ENCODE data around the gene LRRC7. TPM values are rescaled to one million over a fixed set of nuclear protein-coding genes. Genes with fewer than 3 reads are reported as not detected.

The LRRC7 gene
- total RNA-seq, 1 experiment from 2014 or later: 0.29 TPM

DNA sequence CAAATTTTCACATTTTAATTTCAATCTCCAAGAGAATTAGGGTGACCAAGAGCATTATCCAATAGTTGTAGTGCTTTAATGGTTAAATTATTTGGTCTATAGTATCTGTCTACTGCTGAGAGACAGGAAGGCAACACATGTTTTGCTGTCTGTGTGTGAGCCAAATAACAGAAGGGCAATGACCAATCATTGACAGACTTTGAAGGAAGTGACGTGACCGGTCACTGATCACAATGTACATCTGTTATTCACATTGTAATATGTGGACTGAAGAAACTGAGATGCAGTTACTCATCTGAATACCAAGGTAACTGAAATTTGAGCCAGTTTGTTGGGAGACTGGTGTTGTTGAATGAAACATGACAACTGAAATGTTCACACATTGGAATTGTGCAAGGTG lies 440.9 kb downstream of the LRRC7 start:
- Histone ChIP-seq H3K27me3 (replicated peaks) (no peaks in the 10 kb centered on the region), H3K36me3 (no peaks in the 10 kb centered on the region)
- DNase-seq (ENCODE audit: low read depth in 1 of 2, low spot score in 2 of 2): no peak

DNA sequence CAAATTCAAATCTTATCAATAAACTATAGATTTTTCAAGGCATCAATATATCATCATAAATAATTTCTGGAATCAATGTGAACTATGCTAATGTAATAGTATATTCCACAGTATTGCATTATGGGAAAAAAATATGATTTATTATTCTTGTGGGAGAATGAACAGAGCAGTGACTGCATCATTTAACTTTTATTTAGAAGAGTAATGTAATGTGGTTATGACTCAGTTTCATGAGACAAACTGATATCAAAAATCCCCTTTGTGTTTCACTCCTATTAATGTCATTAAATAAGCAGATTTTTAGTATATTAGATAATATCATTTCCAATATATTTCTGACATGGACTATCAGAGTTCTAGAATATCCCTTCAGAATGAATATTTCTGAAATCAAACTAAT lies 450.0 kb downstream of the LRRC7 start:
- no peaks in the 10 kb centered on the region for H3K9me3 ChIP-seq (replicated peaks)
- peaks cover 4% of the 10 kb centered on the region for H3K27me3 ChIP-seq (replicated peaks)
- no peaks in the 10 kb centered on the region for H3K4me1 ChIP-seq (replicated peaks)
- H3K4me3 ChIP-seq: no peak overlapping the region
- H3K27ac ChIP-seq: no peak overlapping the region
- no peaks in the 10 kb centered on the region for H3K36me3 ChIP-seq
- DNase-seq (ENCODE audit: low read depth in 1 of 2, low spot score in 2 of 2): no peak

More for the DNA sequence above, 440.9 kb downstream of the LRRC7 start:
- H3K4me3 ChIP-seq: no peak overlapping the region
- no peak overlapping the region for H3K27ac ChIP-seq
- H3K4me1 ChIP-seq (replicated peaks): no peaks in the 10 kb centered on the region
- H3K9me3 ChIP-seq (replicated peaks): no peaks in the 10 kb centered on the region

DNA sequence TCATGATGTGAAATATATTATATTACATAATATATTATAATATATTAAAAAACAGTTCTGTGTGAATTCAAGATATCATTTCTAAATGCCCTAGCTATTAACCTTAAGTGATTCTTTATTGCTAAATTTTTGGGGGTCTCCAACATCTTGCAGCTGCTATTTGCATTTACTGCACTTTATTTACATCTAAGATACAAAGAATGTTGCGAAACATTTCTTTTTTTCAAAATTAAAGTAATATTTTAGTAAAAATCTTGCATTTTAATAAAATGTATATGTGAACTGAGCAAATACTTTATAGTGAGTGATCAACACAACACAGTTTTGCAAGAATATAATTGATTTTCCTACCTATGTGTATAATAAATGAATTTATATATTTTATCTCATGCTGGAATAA lies 456.6 kb downstream of the LRRC7 start:
- H3K4me3 ChIP-seq: no peak overlapping the region
- DNase-seq (ENCODE audit: low read depth in 1 of 2, low spot score in 2 of 2): no peak

DNA sequence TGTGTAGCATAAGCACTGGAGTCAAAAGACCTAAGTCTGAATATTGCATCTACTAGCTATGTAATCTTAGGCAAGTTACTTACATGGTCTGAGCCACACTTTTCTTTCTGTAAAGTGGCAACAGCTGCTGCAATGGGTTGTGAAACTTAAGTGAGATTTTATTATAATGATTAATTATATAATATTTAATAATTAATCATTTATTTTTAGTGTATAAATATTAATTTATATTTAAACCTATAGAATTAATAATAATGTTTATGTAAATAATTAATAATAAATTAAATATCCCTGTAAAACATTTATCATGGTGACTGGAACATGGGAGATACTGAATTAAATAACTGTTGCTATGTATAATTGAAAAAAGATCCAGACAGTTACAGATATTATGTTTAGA lies 457.3 kb downstream of the LRRC7 start:
- no peaks in the 10 kb centered on the region for H3K4me1 ChIP-seq (replicated peaks)
- no peak for DNase-seq (ENCODE audit: low read depth in 1 of 2, low spot score in 2 of 2)
- no peaks in the 10 kb centered on the region; the same call in 1 of the 2 replicates for H3K27me3 ChIP-seq (replicated peaks)
- no peak overlapping the region for H3K27ac ChIP-seq
- no peak overlapping the region for H3K4me3 ChIP-seq
- no peaks in the 10 kb centered on the region for H3K36me3 ChIP-seq
- H3K9me3 ChIP-seq (replicated peaks): no peaks in the 10 kb centered on the region

More for the DNA sequence above, 456.6 kb downstream of the LRRC7 start:
- Histone ChIP-seq H3K27me3 (replicated peaks) (peaks cover 1% of the 10 kb centered on the region), H3K36me3 (no peaks in the 10 kb centered on the region), H3K27ac (no peak overlapping the region), H3K9me3 (replicated peaks) (no peaks in the 10 kb centered on the region), H3K4me1 (replicated peaks) (no peaks in the 10 kb centered on the region)

DNA sequence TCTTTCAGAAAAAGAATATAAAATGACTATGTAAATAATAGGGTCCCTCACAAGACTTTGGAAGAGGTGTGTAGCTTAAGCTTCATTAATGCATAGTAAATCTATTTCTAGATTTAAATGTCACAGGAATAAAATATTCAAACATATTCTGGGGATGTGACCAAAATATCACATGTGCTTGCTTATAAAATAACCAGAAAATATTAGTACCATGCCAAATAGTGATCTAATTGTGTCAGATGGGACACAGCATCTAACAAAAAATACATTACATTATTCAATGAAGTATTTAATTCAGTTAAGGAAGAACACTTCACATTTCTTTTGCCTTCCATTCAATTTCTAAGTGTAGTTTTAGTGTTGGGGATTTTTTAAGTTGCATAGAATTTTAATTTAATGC lies 458.1 kb downstream of the LRRC7 start:
- Histone ChIP-seq H3K9me3 (replicated peaks) (no peaks in the 10 kb centered on the region), H3K36me3 (no peaks in the 10 kb centered on the region)

DNA sequence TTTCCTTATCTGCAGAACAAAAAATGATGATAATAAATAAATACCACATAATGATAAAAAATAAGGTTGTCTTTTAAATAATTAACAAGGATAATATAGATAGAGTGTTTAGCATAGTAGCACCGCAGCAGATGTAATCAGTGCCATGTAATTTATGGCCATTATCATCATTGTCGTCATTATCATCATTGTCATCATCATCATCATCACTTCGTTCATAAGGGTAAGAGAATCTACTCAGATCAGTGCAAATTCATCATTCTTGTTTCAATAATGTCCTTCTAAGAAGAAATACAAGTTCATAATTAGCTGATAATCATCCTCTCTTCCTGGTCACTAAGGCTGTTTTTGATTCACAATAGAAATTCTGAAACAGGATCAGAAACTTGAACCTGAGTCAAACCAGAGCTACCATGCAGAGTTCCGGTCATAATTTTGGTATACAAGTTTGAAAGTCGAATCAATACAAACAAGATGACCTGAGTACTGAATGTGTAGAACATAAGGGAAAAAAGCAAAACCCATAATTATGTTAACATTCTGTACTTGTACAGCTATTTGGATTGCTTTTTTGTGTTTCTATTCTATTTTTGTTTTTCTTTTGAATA lies 465.6 kb downstream of the LRRC7 start:
- no peak overlapping the region for H3K4me3 ChIP-seq
- no peak overlapping the region for H3K27ac ChIP-seq
- DNase-seq (ENCODE audit: low read depth in 1 of 2, low spot score in 2 of 2): no peak
- H3K4me1 ChIP-seq (replicated peaks): no peaks in the 10 kb centered on the region
- H3K36me3 ChIP-seq: no peaks in the 10 kb centered on the region
- no peaks in the 10 kb centered on the region for H3K9me3 ChIP-seq (replicated peaks)
- no peaks in the 10 kb centered on the region; the same call in 1 of the 2 replicates for H3K27me3 ChIP-seq (replicated peaks)

More for the DNA sequence above, 458.1 kb downstream of the LRRC7 start:
- Histone ChIP-seq H3K27me3 (replicated peaks) (no peaks in the 10 kb centered on the region; the same call in 1 of the 2 replicates), H3K4me1 (replicated peaks) (no peaks in the 10 kb centered on the region), H3K27ac (no peak overlapping the region), H3K4me3 (no peak overlapping the region)
- DNase-seq (ENCODE audit: low read depth in 1 of 2, low spot score in 2 of 2): no peak

DNA sequence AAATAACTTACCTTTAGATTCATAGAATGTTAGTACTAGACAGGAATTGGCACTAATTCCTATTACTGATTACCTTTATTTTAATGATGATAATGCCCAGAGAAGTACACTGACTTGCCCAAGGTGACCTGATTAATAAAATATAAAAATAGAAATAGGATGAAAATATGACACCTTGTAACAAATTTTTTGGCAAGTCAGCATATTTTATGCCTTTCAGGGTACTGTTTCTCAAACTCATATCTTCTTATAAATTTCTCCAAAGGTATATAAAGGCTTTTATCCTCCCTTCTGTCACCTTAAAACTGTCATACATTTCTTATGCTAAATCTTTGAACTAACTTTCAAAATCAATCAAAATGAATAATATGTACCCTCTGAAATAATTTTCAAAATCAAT lies 466.2 kb downstream of the LRRC7 start:
- no peaks in the 10 kb centered on the region for H3K36me3 ChIP-seq
- H3K4me3 ChIP-seq: no peak overlapping the region
- no peak for DNase-seq (ENCODE audit: low read depth in 1 of 2, low spot score in 2 of 2)
- H3K27ac ChIP-seq: no peak overlapping the region
- H3K9me3 ChIP-seq (replicated peaks): no peaks in the 10 kb centered on the region
- no peaks in the 10 kb centered on the region; the same call in 1 of the 2 replicates for H3K27me3 ChIP-seq (replicated peaks)
- no peaks in the 10 kb centered on the region for H3K4me1 ChIP-seq (replicated peaks)

DNA sequence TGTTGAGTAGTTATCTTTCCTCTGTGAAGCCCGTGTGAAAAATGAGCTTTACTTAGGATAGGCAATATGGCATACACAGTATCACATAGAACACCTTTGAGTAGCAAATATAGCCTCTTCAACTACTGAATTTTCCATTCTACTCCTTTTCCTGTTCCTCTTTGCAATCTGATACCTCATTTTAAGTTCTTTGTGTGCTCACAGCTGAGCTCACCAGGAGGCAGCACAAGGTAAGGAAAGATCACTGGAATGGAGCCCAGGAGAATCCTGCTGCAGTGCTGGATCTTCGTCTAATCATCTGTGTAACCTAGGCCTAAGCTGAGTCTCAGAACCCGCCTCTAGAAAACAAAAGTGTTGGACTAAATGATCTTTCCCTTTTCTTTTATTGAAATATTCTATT lies 466.7 kb downstream of the LRRC7 start:
- no peaks in the 10 kb centered on the region for H3K9me3 ChIP-seq (replicated peaks)
- peak in 1 of 2 experiments; percentile 6 for DNase-seq (ENCODE audit: low read depth in 1 of 2, low spot score in 2 of 2)
- no peaks in the 10 kb centered on the region for H3K36me3 ChIP-seq
- no peak overlapping the region for H3K27ac ChIP-seq
- no peak overlapping the region for H3K4me3 ChIP-seq
- no peaks in the 10 kb centered on the region; the same call in 1 of the 2 replicates for H3K27me3 ChIP-seq (replicated peaks)
- H3K4me1 ChIP-seq (replicated peaks): no peaks in the 10 kb centered on the region

DNA sequence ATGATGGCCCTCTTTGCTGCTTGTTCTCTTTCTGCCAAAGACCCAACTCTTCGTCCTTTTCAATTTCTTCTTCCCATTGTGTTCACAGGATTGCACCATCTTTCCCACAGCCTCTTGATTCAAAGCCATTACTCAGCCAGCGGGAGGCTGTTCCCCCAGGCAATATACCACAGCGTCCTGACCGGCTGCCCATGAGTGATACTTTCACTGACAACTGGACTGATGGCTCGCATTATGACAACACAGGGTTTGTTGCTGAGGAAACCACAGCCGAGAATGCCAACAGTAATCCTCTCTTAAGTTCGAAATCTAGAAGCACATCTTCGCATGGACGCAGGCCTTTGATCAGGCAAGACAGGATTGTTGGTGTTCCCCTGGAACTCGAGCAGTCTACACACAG lies 470.3 kb downstream of the LRRC7 start:
- no peak for DNase-seq (ENCODE audit: low read depth in 1 of 2, low spot score in 2 of 2)
- H3K9me3 ChIP-seq (replicated peaks): no peaks in the 10 kb centered on the region

DNA sequence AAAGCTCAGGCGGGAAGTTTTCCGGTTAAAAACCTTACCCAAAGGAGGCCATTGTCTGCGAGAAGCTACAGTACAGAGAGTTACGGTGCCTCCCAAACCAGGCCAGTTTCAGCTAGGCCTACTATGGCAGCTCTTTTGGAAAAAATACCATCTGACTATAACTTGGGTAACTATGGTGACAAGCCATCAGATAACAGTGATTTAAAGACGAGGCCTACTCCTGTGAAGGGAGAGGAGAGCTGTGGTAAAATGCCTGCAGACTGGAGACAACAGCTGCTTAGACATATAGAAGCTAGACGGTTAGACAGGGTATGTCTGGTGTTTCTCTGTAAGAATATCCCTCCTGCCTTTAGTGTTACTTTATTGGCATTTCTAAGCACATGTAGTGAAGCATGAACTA lies 471.8 kb downstream of the LRRC7 start:
- peaks cover 18% of the 10 kb centered on the region for H3K4me1 ChIP-seq (replicated peaks)
- no peaks in the 10 kb centered on the region for H3K27me3 ChIP-seq (replicated peaks)
- no peaks in the 10 kb centered on the region for H3K9me3 ChIP-seq (replicated peaks)
- no peak for DNase-seq (ENCODE audit: low read depth in 1 of 2, low spot score in 2 of 2)
- H3K4me3 ChIP-seq: no peak overlapping the region
- no peak overlapping the region for H3K27ac ChIP-seq
- no peaks in the 10 kb centered on the region for H3K36me3 ChIP-seq

More for the DNA sequence above, 470.3 kb downstream of the LRRC7 start:
- H3K36me3 ChIP-seq: no peaks in the 10 kb centered on the region
- no peak overlapping the region for H3K4me3 ChIP-seq
- no peak overlapping the region for H3K27ac ChIP-seq
- no peaks in the 10 kb centered on the region for H3K27me3 ChIP-seq (replicated peaks)
- peaks cover 5% of the 10 kb centered on the region; the same call in 1 of the 2 replicates for H3K4me1 ChIP-seq (replicated peaks)

DNA sequence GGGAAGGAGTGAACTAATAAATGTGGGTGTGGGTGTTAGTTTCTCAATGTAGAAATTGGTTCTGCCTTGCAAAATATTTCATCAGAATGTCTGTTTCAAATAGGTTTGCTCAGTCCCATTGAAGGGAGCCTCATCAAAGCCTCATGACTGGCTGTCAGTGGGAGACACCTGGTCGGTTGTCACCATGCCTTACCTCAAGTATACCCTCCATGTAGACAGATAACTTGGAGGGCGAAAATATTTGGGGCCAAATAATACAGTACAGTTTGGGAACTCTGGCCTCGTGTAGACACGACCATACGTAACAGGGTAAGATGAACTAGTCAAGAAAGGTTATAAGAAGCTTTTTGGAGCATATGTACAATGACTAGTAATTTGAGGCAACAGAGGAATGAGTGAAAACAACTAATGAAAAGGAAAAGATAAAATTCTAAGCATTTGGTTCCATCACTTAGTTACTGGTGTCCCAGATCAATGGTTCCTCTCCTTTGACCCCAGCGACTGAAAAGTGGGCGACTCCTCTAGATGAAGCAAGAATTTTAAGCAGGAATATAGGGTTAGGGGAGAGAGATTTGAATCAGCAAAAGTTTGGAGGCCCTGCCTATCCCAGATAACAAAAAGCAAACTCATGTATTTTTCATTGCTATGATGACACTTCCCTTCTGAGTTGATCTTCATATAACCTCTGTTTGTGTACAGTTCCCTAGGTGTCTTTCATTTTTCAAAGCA lies 473.8 kb downstream of the LRRC7 start:
- peaks cover 27% of the 10 kb centered on the region for H3K4me1 ChIP-seq (replicated peaks)
- no peaks in the 10 kb centered on the region for H3K9me3 ChIP-seq (replicated peaks)
- H3K27me3 ChIP-seq (replicated peaks): no peaks in the 10 kb centered on the region
- H3K27ac ChIP-seq: no peak overlapping the region
- H3K4me3 ChIP-seq: no peak overlapping the region
- DNase-seq (ENCODE audit: low read depth in 1 of 2, low spot score in 2 of 2): no peak
- H3K36me3 ChIP-seq: no peaks in the 10 kb centered on the region

DNA sequence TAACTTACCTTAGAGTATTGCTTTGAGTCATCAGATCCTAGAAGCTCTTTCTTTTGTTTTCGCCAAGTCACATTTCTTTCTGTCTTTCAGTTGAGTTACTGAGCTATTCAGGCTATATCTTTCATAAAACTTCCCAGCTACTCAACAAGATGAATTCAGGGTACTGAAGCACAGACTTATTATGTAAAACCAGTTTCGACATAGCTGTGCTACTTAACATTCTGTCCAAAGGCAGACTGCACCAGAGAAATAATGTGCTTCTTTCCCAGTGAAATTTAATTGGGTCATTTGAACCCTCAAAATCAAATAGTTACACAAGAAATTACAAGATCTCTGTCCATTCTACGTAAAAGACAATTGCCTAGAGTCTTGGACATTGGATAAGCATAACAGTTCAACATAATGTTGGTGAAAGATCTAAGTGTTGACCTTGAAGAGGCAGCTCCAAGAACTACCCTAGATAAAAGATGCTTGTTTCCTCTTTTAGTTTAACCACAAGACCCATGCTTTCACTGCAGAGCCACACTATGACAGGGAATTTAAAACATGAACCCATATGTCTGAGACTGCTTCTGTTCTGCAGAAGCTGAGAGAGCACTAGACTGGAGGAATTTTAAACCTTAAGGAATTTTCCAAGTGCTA lies 474.5 kb downstream of the LRRC7 start:
- Histone ChIP-seq H3K4me1 (replicated peaks) (peaks cover 27% of the 10 kb centered on the region), H3K27me3 (replicated peaks) (no peaks in the 10 kb centered on the region), H3K27ac (no peak overlapping the region), H3K9me3 (replicated peaks) (no peaks in the 10 kb centered on the region), H3K4me3 (no peak overlapping the region), H3K36me3 (no peaks in the 10 kb centered on the region)
- no peak for DNase-seq (ENCODE audit: low read depth in 1 of 2, low spot score in 2 of 2)

DNA sequence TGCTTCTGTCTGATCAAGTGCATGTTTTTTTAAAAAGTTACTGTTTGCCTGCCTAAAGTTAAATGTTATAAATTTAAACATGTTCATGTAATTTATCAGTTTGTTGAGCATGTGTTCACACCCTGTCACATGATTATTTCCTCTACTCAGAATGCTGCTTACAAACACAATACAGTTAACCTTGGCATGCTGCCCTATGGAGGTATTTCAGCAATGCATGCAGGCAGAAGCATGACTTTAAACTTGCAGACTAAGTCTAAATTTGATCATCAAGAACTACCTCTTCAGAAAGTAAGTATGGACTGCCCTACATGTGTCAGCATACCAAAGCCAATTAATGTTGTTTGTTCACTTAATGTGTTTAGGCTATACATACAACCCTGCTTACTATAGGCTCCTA lies 476.1 kb downstream of the LRRC7 start:
- H3K36me3 ChIP-seq: no peaks in the 10 kb centered on the region
- peaks cover 27% of the 10 kb centered on the region for H3K4me1 ChIP-seq (replicated peaks)
- DNase-seq (ENCODE audit: low read depth in 1 of 2, low spot score in 2 of 2): peak; percentile 68 to 73
- H3K4me3 ChIP-seq: no peak overlapping the region
- H3K9me3 ChIP-seq (replicated peaks): no peaks in the 10 kb centered on the region
- peak overlapping the region; percentile 54 for H3K27ac ChIP-seq
- no peaks in the 10 kb centered on the region for H3K27me3 ChIP-seq (replicated peaks)

DNA sequence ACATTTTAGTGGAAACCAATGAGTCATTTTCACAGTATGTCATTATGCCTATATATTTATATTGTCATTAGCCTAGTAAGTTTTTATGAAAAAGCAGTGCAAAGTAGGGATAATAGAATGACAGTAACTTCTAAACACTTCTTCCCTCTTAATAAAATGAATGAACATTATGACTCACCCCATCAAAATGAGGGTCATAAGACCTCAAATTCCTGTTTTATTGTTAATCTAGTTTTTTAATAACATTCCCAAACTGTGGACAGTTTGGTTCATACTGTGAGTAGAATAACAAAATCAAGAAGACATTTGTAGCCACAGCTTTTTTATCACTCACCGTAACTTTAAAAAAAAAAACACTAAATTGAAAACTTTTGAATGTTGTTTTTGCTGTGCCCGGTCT lies 477.1 kb downstream of the LRRC7 start:
- DNase-seq (ENCODE audit: low read depth in 1 of 2, low spot score in 2 of 2): peak in 1 of 2 experiments; percentile 85
- Histone ChIP-seq H3K9me3 (replicated peaks) (no peaks in the 10 kb centered on the region), H3K27ac (peak overlapping the region; percentile 75), H3K4me3 (no peak overlapping the region), H3K4me1 (replicated peaks) (peaks cover 27% of the 10 kb centered on the region), H3K27me3 (replicated peaks) (no peaks in the 10 kb centered on the region), H3K36me3 (no peaks in the 10 kb centered on the region)
